Raji (cell line): ENCODE measurements around the gene POLD2.

ENCODE experiments used
- POLR2A ChIP-seq: IDR thresholded peaks from 2 replicates; pipeline ENCODE4 v1.6.1; 2011; ENCODE audit warnings: low read depth, low read length, control low read depth; ENCODE audit not compliant: insufficient read depth

Gene POLD2

DNA sequence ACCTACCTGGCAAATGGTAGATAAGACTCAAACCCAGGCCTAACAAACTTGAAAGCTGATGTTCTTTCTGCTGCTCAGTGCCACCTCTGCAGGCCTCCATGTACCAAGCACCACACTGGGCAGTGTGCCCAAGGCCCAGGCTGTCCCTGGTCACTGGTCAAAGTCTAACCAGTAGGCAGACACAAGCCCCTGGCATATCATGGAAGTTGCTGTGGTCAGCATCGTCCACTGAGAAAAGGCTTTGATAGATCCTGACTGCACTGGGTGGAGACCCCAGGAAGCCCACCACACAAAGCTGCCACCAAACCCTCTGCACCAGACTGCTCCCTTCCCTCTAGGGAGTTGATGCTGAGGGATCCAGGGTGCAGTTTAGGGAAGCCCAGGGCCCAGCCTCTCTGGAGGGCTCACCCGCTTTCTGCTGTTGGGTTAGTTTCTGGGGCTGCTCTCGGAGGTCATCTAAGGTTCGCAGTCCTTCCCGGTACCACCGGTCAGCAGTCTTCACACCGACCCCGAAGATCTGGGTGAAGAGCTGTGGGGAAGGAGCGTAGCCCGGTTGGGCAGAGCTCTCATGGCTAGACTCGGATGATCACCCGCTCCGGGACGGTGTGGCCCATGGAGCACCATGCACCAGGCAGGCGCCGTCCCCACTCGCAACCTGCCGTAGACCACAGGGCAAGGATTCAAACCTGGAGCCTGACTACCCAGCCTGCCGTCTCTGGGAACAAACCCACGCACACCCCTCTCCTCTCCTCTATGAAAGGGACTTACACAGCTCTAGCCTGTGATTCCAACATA lies 47.0 kb downstream of the POLD2 start:
- no peak for TF ChIP-seq POLR2A

DNA sequence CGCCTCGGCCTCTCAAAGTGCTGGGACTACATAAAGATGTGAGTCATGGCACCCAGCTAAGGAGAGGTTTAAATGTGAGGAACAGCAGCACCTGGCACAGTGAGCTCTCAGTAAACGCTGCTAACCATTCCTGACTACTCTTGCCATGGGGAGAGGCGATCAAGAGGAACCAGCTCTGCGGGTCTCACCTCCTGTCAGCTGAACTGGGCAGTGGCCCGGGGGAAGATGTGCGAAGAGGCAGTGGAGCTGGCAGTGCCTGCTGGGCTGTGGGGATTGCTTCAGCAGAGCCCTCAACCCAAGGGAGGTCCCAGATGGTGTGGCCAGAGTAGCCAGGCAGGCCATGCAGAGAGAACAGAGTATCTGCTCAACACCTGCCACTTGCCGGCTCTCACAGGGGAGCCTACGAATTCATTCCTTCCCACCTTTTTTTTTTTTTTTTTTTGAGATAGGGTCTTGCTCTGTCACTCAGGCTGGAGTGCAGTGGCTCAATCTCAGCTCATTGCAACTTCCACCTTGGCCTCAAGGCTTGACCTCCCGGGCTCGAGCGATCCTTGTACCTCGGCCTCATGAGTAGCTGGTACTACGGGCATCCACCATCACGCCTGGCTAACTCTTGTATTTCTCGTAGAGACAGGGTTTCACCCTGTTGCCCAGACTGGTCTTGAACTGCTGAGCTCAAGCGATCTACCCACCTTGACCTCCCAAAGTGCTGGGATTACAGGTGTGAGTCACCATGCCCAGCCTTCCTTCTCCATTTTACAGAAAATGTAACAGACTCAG lies 47.9 kb downstream of the POLD2 start:
- TF ChIP-seq POLR2A: no peak

DNA sequence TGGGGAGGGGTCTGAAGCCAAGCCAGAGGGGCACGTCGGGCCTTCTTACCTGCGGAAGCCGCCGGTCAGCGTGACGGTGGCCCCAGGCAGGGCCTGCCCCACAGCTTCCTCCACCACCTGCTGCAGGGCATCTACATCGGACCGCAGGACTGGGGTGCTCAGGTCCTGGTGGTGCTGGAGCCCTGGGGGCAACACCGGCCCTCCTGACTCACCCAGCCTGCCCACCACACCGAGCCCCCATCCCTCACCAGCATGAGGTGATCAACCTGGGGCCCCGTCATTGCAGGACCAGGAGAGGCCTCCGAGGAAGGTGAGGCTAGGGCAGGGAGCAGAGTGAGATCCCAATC lies 49.0 kb downstream of the POLD2 start:
- 0 out of 2 replicates have a peak, but pooled peaks have one; percentile 10 for TF ChIP-seq POLR2A

DNA sequence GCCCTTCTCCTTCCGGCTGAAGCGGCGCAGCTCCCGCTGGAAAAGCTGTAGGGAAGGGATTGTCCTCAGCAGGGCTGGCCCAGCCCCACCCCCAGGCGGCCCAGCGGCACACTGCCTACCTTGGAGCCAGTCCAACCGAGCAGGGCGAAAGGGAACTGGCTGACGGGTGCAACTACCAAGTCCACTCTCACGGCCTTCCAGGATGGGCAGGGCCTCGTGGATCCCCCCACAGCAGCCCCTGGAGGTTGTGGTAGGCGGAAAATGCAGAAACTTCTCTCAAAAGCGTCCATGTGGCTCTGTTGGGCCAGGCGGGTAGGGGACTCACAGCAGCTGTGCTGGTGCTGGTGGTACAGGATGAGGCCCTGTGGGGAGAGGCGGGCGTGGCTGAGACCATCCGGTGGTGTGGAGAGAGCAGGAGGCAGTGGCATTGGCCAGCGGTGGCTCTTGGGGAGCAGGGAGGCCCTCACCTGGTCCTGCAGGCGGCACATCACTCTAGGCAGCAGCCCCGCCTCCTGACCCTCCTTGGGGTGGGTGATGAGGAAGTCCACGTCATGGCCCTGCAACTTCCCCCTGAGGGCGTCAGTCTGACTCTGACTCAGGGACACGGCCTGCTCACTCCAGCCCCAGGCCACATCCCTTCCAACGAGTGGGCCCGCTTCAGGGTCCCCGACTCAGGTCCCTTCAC lies 49.5 kb downstream of the POLD2 start:
- TF ChIP-seq POLR2A: no peak

DNA sequence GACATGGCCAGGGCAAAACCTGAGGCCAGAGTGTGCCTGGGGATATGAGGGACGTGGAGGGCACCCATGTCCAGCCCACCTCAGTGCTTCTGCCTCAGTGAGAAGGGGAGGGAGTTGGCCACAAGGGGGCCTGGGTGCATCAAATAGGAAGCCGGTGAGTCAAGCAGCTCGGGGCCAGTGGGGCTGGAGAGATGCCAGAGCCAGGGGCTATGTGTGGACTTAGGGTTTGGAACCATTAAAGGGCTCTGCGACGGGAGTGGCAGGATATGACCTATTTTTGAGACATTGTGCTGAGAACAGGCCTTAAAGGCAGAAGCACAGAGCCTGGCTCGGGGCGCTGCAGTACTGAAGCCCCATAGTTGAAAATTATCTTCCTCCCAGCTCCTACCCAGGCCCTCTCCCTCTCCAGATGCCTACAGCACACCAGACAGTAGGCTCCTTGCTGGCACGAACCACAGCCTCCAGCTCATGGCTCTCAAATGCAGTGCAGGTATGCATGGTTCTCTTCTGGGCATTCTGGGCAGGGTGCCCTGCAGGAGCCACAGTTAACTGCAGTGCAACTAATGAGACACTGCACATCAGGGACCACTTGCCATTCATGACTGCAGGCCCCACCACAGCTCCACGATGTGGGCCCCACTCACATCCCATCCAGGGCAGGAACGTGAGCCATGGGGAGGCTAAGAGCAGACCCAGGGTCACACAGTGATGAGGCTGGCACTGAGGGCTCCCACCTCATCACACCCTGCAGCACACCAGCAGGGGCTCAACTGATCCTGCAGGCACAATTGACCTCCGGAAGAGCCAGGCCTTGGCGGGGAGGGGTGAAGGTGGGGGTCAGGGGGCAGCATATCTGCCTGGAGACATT lies 50.8 kb downstream of the POLD2 start:
- TF ChIP-seq POLR2A: no peak

DNA sequence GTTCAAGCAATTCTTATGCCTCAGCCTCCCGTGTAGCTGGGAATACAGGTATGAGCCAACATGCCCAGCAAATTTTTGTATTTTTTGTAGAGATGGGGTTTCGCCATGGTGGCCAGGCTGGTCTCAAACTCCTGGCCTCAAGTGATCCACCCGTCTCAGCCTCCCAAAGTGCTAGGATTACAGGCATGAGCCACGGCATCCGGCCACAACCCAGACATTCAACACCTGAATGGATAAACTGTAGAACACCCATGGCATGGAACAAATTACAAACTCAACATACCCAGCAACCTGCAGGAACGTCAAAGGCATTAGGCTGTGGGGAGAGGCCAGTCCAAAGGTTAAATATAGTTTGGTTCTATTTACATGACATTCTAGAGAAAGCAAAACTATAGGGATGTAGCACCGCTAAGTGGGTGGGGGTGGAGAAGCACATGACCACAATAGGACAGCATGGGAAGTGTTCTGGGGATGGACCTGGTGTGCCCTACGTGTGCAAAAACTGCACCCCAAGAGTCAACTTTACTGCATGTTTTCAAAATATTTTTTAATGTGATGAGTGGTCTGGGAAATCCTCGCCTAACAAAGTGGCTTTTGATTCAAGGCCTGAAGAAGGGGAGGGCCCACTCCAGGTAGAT lies 51.5 kb downstream of the POLD2 start:
- TF ChIP-seq POLR2A: no peak

DNA sequence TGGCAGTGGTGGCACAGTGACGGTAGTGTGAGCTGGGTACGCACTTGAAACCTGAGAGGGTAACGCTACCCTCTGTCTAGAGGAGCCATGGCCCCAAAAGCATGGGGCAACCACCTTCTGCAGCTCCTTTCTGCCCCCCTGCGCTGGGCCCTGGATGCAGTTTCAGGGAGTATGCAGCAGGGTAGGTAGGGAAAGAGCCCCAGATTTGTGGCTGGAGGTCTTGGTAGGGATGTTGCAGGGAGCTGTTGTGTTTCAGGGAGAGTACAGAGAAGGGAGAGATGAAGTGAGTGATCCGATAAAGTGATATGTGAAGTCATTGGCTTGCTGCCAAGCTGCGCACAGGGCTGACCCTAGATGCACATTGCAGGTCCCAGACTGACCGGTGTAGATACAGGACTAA lies 55.3 kb downstream of the POLD2 start:
- peak; percentile 23; the same call in 1 of the 2 replicates for TF ChIP-seq POLR2A

DNA sequence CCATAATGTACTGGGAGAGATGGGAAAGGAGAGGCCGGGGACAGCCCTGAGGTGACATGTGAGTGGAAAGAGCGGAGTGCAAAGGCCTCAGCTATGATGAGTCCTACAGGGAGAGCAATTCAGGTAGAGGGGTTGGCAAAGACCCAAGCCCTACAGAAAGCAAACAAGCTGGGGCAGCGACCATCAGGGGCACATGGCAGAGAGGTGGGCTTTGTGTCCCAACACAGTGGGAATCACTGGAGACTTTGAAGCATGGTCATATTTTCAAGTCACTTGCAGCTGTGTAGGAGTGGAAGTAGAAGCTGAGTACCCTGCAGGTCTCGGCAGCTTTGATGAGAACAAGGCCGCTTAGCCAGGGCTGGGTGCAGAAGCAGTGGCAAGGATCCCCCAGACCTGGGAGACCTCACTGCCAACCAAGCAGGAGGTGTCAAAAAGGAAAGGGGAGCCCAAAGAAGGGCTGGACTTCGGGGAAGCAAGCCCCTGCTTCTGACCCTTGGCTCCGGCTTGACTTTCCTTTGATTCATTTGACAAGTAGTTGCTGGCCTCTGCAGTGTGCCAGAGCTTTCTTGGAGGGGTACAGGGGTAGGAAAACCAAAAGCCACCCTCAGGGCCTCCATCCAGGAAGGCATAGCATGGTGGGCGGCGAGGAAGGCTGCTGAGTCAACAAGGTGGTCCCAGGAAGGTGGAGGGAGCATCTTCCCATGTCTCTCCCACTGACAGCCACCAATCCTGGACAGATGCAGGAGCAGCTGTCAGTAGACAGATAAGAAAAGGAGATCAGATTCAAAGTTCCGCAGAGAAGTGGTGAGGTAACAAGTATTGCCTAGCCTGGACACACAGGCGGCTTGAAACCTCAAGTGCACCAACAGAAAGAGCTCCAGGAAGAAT lies 56.0 kb downstream of the POLD2 start:
- peak; percentile 46; the same call in 1 of the 2 replicates for TF ChIP-seq POLR2A

DNA sequence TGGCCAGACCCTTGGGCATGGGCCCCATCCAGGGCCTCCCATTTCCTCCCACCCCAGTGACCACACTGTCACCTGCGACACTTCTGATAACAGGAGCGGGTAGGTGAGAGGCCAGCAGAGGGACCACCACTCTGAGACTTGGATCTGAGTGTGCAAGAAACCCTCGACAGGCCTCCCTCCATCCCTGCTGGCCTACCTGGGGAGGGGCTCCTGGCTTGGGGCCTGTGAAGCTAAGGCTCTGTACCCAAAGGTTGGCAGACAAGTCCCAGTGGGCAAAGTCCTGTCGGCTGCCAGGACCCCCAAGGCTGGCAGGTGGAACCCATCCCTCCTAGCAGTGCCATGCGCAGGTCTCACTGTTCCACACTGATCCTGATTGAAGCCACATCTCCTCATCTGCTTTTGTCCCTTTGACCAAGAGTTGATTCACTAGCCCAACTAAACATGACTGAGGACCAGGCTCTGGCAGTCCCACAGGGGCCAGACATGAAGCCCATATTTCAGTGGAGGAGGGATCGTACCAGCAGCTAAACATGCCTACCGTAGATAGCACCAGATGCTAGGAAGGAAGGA lies 56.8 kb downstream of the POLD2 start:
- TF ChIP-seq POLR2A: no peak

DNA sequence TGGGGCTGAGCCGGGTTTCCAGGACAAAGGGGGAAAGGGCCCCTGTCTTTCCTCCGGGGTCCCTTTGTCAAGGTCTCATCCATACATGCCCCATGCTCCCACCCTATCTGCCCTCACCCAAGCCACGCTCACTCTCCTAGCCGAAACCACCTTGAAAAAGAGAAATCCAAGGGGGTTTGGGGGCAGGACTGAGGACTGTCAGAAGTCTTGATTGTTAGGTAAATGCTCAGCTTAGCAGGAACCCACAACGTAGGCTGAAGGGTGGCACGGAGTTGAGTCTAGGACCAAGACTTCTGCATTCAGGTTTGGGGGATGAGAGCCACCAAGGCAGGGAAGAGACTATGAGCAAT lies 57.3 kb downstream of the POLD2 start:
- TF ChIP-seq POLR2A: peak; percentile 6; the same call in 1 of the 2 replicates

DNA sequence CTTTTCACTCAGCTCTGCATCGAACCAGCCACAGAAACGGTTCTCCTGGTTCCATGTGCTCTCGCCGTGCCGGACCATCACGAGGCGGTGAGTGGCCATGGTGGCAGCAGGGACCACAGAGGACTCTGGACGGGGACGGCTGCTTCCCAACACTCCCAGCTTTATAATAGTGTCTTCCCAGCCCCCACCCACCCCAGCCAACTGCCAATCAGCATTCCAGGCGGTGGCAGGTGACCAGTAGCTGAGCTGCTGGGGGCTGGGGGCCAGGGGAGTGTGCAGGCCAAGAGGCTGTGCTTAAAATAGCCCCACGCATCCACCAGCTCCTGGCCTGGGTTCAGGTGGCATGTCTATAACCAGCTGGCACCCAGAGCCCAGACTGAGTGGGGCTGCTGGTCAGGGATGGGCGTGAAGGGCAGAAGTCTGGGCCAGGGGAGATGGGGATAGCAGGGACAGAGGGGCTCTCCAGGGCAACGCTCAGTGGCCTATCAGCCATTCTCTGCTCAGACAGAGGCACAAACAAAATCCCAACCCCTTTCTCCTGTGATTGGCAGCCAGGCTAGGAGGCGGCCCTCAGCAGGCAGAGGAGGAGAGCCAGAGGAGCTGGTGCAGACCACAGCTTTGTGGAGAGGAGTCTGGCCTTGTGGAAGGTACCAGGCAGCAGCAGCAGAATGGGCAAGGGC lies 57.8 kb downstream of the POLD2 start, which contains the start of gene PGAM2:
TSS of gene PGAM2 (minus strand) at position 137 of the 680 bp plus-strand sequence. CDS start at position 99, 38 bp downstream.
- peak; percentile 51 for TF ChIP-seq POLR2A

DNA sequence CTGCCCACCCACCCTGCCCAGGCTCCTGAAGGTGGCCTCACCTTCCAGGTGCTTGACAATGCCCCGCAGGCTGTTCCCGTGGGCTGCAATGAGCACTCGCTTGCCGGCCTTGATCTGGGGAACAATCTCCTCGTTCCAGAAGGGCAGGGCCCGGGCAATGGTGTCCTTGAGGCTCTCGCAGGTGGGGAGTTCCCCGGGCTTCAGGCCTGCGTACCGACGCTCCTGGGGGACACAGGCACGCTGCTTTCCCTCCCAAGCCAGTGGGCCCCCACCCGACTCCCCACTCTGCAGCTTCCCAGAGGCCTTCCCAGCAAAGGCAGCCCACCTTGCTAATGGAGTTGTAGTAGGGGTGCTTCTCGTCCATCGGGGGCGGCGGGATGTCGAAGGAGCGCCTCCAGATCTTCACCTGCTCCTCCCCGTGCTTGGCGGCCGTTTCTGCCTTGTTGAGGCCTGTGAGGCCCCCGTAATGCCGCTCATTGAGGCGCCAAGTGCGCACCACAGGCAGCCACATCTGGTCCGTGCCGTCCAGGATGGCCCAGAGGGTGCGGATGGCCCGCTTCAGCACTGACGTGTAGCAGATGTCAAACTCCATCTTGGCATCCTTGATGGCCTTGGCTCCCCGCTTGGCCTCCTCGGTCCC lies 58.4 kb downstream of the POLD2 start:
- TF ChIP-seq POLR2A: no peak; the same call in 1 of the 2 replicates
